ENCODE data around the gene LAMC1.

LAMC1 gene

GRCh38 chr1:183023601-183024316 lies 539 bp downstream of the LAMC1 start:
- DNase-seq (ENCODE audit: low read depth), result peak; percentile 46
- TF ChIP-seq CTCF (conservative IDR thresholded peaks at IDR 0.05; ENCODE audit: control insufficient read depth, insufficient read depth, low read depth, low read length), result peak; percentile 31
- H3K4me3 ChIP-seq (ENCODE audit: control insufficient read depth, low read depth, low read length), result peak overlapping the region; percentile 81

GRCh38 chr1:183024317-183025009 lies 1.2 kb downstream of the LAMC1 start:
- peak overlapping the region; percentile 81 for H3K4me3 ChIP-seq (ENCODE audit: control insufficient read depth, low read depth, low read length)
- TF ChIP-seq CTCF (conservative IDR thresholded peaks at IDR 0.05; ENCODE audit: control insufficient read depth, insufficient read depth, low read depth, low read length), result no peak
- no peak for DNase-seq (ENCODE audit: low read depth)

- DNase-seq (ENCODE audit: low read depth), result no peak
- no peak for TF ChIP-seq CTCF (conservative IDR thresholded peaks at IDR 0.05; ENCODE audit: control insufficient read depth, insufficient read depth, low read depth, low read length)
- peak overlapping the region; percentile 81 for H3K4me3 ChIP-seq (ENCODE audit: control insufficient read depth, low read depth, low read length)
These were observed 1.8 kb downstream of the LAMC1 start for GRCh38 chr1:183025010-183025337.

- peak overlapping the region; percentile 81 for H3K4me3 ChIP-seq (ENCODE audit: control insufficient read depth, low read depth, low read length)
- TF ChIP-seq CTCF (conservative IDR thresholded peaks at IDR 0.05; ENCODE audit: control insufficient read depth, insufficient read depth, low read depth, low read length), result no peak
- peak; percentile 35 for DNase-seq (ENCODE audit: low read depth)
These were observed 2.9 kb downstream of the LAMC1 start for GRCh38 chr1:183025782-183026774.

GRCh38 chr1:183027031-183027430 lies 3.8 kb downstream of the LAMC1 start:
- TF ChIP-seq CTCF (conservative IDR thresholded peaks at IDR 0.05; ENCODE audit: control insufficient read depth, insufficient read depth, low read depth, low read length), result no peak
- H3K4me3 ChIP-seq (ENCODE audit: control insufficient read depth, low read depth, low read length), result peak overlapping the region; percentile 81
- no peak for DNase-seq (ENCODE audit: low read depth)

- TF ChIP-seq CTCF (conservative IDR thresholded peaks at IDR 0.05; ENCODE audit: control insufficient read depth, insufficient read depth, low read depth, low read length), result no peak
- no peak overlapping the region for H3K4me3 ChIP-seq (ENCODE audit: control insufficient read depth, low read depth, low read length)
- DNase-seq (ENCODE audit: low read depth), result no peak
These were observed 4.6 kb downstream of the LAMC1 start for GRCh38 chr1:183027791-183028190.

Measured in fibroblast of mammary gland (primary cell).